Stimulated activated CD8-positive, alpha-beta memory T cell treated with anti-CD3 and anti-CD28 coated beads, Interleukin-7, amount 100 ng/mL, for 1 hour (primary cell): ENCODE measurements around the gene KRT78.
A peak's percentile ranks its signal among the peaks of the same experiment; 100 is the strongest.
"Not testable (repeated sequence)": the region's sequence is repeated elsewhere in the genome, so short reads cannot be mapped to it uniquely, and the experiment has no call there.

Experiments
- DNase-seq, 2 donors: peaks; one replicate each; pipeline ENCODE4 v3.0.0-alpha.2; 2020; ENCODE audit warnings: low read depth in 2 of 2

The KRT78 gene

DNA sequence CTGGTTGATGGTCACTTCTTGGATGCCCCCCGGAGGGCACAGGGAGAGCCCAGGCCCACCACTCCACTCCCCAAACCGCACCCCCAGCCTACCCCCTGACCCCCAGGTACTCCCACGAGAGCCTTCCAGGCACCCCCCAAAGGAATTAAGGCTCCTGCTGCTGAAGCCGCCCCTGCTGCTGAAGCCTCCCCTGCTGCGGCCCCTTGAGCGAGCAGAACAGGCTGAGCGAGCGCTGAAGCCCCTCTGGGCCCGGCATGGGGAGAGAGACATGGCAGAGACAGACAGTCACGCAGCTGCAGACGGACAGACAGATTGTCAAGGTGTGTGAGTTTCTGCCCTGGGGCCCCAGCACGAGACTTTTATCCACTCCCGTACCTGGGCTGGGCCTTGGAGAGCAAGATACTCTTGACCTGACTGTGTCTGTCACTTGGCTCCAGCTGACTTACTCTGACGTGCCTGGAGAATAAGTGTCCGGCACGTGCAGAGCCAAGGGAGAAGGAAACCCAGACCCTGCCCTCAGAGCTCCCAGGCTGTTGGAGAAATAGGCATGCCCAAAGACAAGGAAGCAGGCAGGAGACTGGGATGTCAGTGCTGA lies at the start of gene KRT78:
TSS of gene KRT78 (minus strand) at position 334 of the 595 bp plus-strand sequence. CDS start at position 270, 64 bp downstream.
- DNase-seq, result no peak

- no peak for DNase-seq
Observed at GRCh38 chr12:52896190-52897100, 47.7 kb upstream of the KRT78 start.

- no peak for DNase-seq
Observed at GRCh38 chr12:52895726-52896189, 47.0 kb upstream of the KRT78 start.

- DNase-seq, result no peak
Observed at GRCh38 chr12:52892974-52893373, 44.2 kb upstream of the KRT78 start.

DNA sequence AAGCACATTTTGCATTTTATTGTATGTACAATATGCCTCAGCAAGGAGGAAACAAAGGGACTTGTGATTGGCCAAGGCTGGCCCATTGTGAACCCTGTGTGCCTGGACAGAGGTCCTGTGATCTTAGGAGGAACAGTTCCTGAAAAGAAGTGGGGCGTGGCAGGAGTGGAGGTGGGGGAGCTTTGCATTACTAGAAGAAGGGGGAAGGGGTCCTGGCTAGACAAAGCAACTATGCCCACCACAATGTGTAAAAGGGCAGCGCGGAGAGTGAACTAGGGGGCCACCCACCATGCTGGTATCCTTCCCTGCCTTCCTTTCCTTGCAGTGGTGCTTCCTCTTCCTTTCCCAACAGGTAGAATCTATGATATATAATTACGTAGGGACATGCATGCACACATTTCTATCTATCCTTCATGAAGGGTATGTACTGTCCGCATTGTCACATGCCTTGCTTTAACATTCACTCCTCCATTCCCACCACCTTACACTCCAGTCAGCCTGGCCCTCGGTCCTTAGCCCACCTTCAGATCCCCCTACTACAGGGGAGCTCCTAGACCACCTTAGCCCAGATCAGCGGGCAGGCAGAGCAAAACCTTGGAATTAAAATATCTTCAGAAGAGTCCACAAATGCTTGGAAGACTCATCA lies 43.5 kb upstream of the KRT78 start:
- no peak for DNase-seq

DNA sequence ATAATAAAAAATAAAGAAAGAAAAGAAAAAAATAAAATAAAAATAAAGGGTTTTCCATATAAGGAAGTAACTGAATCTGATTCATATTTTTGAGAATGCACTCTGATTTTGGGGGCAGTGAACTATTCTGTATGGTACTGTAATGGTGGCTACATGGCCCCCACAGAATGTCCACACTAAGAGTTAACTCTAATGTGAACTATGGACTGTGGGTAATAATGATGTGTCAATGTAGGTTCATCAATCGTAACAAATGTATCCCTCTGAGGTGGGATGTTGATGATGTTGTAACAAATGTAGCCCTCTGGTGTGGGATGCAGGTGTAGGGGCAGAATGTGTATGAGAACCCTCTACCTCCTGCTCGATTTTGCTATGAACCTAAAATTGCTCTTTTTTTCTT lies 42.2 kb upstream of the KRT78 start:
- DNase-seq, result no peak

GRCh38 chr12:52890417-52890816 lies 41.6 kb upstream of the KRT78 start:
- DNase-seq, result no peak

GRCh38 chr12:52884526-52885293 lies 35.9 kb upstream of the KRT78 start:
- DNase-seq, result peak; percentile 63 to 70

DNA sequence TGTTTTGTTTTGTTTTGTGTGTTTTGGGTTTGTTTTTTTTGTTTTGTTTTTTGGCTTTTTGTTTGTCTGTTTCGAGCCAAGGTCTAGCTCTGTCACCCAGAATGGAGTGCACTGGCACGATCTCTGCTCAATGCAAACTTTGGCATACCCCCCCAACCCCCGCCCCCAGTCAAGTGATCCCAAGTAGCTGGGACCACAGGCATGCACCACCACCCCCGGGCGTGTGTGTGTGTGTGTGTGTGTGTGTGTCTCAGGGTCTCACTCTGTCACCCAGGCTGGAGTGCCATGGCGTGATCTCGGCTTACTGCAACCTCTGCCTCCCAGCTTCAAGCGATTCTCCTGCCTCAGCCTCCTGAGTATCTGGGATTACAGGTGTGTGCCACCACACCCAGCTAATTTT lies 31.7 kb upstream of the KRT78 start:
- not testable (repeated sequence) for DNase-seq

GRCh38 chr12:52879394-52880351 lies 30.9 kb upstream of the KRT78 start:
- peak; percentile 45 to 46 for DNase-seq

DNA sequence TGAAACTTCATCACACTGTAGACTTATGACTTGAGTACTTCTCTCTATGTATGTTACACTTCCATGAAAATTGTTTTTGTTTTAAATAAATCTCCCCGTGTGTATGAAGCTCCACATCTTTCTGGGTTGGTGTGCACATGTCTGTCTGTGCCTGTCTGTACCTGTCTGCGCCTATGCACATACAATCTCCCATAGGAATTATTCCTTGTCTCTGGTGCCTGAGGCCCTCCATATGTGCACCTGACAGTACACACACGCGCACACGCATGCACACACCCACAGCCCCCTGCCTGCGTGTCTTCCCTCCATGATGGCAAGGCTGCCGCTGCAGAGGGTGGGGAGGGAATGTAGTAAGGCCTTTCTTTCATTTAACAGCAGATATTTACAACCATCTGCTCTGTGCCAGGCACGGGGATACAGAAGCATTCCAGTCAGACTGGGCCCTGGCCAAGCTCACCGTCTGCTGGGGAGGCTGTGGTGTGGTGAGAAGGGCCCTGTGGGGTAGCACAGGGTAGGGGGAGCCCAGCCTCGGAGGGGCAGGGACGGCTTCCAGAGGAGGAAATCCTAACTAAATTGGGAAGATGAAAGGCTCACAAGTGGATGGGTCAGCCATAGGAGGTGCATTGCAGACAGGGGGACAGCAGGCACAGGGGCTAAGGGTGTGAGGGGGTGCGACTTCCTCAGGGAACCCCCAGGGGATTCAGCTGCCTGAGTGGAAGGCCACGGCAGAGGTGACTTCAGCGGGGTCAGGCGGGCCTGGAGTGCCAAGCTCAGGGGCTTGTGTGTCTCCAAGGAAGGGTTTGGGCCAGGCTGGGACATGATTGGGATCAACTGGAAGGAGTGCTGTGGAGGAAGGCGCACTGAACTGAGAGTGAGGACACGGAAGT lies 30.0 kb upstream of the KRT78 start:
- DNase-seq, result no peak

GRCh38 chr12:52877242-52877641 lies 28.4 kb upstream of the KRT78 start:
- no peak for DNase-seq

GRCh38 chr12:52876372-52876771 lies 27.6 kb upstream of the KRT78 start:
- no peak for DNase-seq

DNA sequence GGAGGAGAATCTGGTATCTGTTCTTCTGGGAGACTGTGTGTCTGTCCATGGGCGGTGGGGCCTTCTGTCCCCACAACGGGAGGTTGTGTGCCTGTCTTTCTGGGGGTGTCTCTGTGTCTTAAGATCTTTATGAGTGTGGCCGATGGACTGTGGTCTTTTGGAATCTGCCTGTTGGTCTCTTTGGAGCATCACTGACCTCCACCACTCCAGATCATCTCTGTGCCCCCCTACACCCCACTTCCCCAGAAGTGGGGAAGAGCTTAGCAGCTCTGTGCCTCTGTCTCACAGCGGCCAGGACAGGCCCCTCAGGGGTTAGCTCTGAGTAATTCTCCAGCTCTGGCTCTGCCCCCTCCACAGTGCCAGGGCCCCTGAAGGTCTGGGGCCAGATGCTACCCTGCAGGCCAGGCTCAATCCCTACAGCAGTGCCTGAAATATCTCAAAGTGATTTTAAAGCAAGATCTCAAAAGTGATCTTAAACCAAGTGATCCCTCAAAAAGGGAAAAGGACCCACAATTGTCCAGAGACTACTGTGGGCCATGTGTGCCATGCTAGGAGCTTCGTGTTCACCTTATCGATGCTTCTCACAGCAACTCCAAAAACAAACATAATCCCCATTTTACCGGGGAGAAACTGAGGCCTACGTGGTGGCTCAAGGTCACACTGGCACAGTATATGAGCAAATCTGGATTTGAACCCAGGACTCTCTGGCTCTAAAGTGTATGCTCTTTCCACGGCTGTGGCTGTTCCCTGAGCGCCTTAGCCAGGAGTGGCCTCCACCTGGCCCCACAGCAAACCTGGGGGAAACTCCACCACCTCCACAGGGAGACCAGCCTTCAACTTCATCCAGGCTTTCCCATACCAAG lies 26.0 kb upstream of the KRT78 start:
- no peak for DNase-seq

DNA sequence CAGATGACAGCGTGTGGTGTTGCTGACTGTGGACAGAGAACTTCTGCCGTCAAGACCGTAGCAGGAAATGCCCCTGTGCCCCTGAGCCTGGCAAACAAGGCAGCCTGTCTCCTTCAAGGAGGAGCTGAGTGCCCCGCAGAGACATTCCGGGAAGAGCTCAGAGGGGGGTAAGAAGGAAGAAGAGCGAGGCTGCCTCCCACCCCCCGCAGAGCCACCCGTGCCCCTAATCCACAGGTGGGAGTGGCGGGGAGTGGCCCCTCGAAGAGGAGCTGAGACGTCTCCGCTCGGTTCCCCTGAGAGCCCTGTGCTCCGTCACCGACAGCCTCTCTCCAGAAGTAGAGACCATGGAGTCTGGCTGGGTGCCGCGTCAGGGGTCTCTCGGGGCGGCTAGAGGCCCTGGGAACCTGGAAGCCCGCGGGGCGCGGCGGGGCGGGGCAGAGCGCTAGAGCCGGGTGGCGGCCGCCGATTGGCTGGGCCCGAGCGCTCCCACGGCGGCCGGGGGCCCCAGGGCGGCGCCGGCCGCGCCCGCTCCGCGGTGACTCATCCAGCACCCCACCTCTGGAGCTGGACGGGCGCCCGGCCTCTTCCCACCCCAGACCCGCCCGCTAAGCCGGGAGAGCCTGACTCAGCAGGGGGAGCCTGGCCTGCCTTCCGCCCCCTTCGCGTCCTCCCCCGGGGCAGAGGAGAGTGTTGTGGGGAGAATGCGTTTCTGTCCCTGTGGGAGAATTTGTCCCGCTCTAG lies 25.2 kb upstream of the KRT78 start:
- peak; percentile 21 to 28 for DNase-seq

DNA sequence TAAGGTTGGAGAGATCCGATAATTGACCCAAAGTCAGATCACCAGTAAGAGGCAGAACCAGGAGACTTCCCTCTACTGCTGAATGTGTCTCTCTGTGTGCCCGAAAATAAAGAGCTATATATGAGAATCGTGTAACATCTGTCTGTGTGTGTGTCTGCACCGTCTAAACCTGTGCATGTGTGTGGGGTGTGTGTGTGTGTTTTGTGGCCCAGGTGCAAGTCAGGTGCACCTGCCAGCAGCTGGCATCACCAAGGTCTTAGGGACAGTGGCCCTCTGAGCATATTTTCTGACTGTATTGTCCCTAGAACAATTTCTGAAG lies 24.7 kb upstream of the KRT78 start:
- DNase-seq, result no peak

- no peak for DNase-seq
Observed at GRCh38 chr12:52872644-52873389, 24.0 kb upstream of the KRT78 start.
